GM12878 (cell line): ENCODE data around the gene PIAS1.
"Not testable (repeated sequence)": the region's sequence is repeated elsewhere in the genome, so short reads cannot be mapped to it uniquely, and the experiment has no call there.

Experiments
- POLR2AphosphoS2 ChIP-seq: IDR thresholded peaks from 2 replicates; pipeline ENCODE4 v1.6.1; 2011; ENCODE audit warnings: low read depth, mild to moderate bottlenecking, low read length, improper control_type of control experiment, moderate library complexity
- RCOR1 ChIP-seq: conservative IDR thresholded peaks from 2 replicates; pipeline ENCODE4 v1.6.1; 2012; ENCODE audit warnings: low read depth, low read length, improper control_type of control experiment
- TF ChIP-seq, protein P1 (sequence below), 3 experiments: IDR thresholded peaks in 2 of 3; conservative IDR thresholded peaks in 1 of 3; 2 replicates each; pipeline ENCODE4 v1.5.1; 2011; ENCODE audit warnings: low read depth in 3 of 3, low read length in 3 of 3, mild to moderate bottlenecking in 3 of 3, control low read depth in 2 of 3, moderate library complexity in 2 of 3, inconsistent platforms in 1 of 3, mixed read lengths in 1 of 3; ENCODE audit not compliant: control insufficient read depth in 2 of 3, insufficient read depth in 1 of 3; ENCODE audit errors: extremely low read depth in 1 of 3
- TF ChIP-seq, protein P2 (sequence below): fragments of 450-650 bp; conservative IDR thresholded peaks from 2 replicates; pipeline ENCODE4 v1.6.1; 2017; ENCODE audit warnings: mild to moderate bottlenecking, moderate library complexity

GRCh38 chr15:68172037-68172436 is 117.9 kb downstream of the PIAS1 start:
- not testable (repeated sequence) for TF ChIP-seq RCOR1, POLR2AphosphoS2
- TF ChIP-seq, protein P1, sequence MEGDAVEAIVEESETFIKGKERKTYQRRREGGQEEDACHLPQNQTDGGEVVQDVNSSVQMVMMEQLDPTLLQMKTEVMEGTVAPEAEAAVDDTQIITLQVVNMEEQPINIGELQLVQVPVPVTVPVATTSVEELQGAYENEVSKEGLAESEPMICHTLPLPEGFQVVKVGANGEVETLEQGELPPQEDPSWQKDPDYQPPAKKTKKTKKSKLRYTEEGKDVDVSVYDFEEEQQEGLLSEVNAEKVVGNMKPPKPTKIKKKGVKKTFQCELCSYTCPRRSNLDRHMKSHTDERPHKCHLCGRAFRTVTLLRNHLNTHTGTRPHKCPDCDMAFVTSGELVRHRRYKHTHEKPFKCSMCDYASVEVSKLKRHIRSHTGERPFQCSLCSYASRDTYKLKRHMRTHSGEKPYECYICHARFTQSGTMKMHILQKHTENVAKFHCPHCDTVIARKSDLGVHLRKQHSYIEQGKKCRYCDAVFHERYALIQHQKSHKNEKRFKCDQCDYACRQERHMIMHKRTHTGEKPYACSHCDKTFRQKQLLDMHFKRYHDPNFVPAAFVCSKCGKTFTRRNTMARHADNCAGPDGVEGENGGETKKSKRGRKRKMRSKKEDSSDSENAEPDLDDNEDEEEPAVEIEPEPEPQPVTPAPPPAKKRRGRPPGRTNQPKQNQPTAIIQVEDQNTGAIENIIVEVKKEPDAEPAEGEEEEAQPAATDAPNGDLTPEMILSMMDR (IDR thresholded peaks at IDR 0.05 in 2 of 3, conservative IDR thresholded peaks at IDR 0.05 in 1 of 3; ENCODE audit: control insufficient read depth in 2 of 3, extremely low read depth in 1 of 3, insufficient read depth in 1 of 3, low read depth in 3 of 3, low read length in 3 of 3), result not testable (repeated sequence)
- TF ChIP-seq, protein P2, sequence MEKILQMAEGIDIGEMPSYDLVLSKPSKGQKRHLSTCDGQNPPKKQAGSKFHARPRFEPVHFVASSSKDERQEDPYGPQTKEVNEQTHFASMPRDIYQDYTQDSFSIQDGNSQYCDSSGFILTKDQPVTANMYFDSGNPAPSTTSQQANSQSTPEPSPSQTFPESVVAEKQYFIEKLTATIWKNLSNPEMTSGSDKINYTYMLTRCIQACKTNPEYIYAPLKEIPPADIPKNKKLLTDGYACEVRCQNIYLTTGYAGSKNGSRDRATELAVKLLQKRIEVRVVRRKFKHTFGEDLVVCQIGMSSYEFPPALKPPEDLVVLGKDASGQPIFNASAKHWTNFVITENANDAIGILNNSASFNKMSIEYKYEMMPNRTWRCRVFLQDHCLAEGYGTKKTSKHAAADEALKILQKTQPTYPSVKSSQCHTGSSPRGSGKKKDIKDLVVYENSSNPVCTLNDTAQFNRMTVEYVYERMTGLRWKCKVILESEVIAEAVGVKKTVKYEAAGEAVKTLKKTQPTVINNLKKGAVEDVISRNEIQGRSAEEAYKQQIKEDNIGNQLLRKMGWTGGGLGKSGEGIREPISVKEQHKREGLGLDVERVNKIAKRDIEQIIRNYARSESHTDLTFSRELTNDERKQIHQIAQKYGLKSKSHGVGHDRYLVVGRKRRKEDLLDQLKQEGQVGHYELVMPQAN, result not testable (repeated sequence)
